H9 (cell line): ENCODE results near the gene CCDC40. TPM values are rescaled to one million over a fixed set of nuclear protein-coding genes. Genes with fewer than 3 reads are reported as not detected.

Source experiments
- DNase-seq: peaks from one replicate; pipeline ENCODE4 v3.0.0-alpha.2; 2017
- H2AFZ ChIP-seq: one replicate; pipeline ENCODE4 v1.6.1; 2013; ENCODE audit warnings: mild to moderate bottlenecking, low read length, control low read depth, moderate library complexity
- H2AK5ac ChIP-seq: 2 replicates; pipeline ENCODE4 v1.6.1; 2013; ENCODE audit warnings: low read length, control low read depth, mixed read lengths; ENCODE audit not compliant: insufficient read length
- H2BK120ac ChIP-seq: one replicate; pipeline ENCODE4 v1.6.1; 2013; ENCODE audit warnings: low read depth, mild to moderate bottlenecking, low read length, control low read depth, inconsistent platforms; ENCODE audit not compliant: poor library complexity, severe bottlenecking
- H2BK12ac ChIP-seq: 2 replicates; pipeline ENCODE4 v1.6.1; 2013; ENCODE audit warnings: low read length, control low read depth, mixed read lengths, low read depth; ENCODE audit not compliant: insufficient read length
- H2BK15ac ChIP-seq: 2 replicates; pipeline ENCODE4 v1.6.1; 2013; ENCODE audit warnings: low read depth, low read length, control low read depth
- H2BK20ac ChIP-seq: one replicate; pipeline ENCODE4 v1.6.1; 2013; ENCODE audit warnings: low read depth, mild to moderate bottlenecking, low read length, control low read depth, inconsistent platforms; ENCODE audit not compliant: poor library complexity, severe bottlenecking
- H2BK5ac ChIP-seq: 2 replicates; pipeline ENCODE4 v1.6.1; 2013; ENCODE audit warnings: low read length, control low read depth, mixed read lengths; ENCODE audit not compliant: insufficient read length
- H3K14ac ChIP-seq: 2 replicates; pipeline ENCODE4 v1.6.1; 2013; ENCODE audit warnings: low read length, control low read depth; ENCODE audit not compliant: insufficient read depth
- H3K18ac ChIP-seq: 2 replicates; pipeline ENCODE4 v1.6.1; 2013; ENCODE audit warnings: low read depth, mild to moderate bottlenecking, mixed read lengths, low read length, control low read depth; ENCODE audit not compliant: insufficient read length
- H3K23ac ChIP-seq: 2 replicates; pipeline ENCODE4 v1.6.1; 2013; ENCODE audit warnings: low read length, control low read depth, mixed read lengths, low read depth; ENCODE audit not compliant: insufficient read length
- H3K23me2 ChIP-seq: 2 replicates; pipeline ENCODE4 v1.6.1; 2013; ENCODE audit warnings: low read depth, mild to moderate bottlenecking, mixed read lengths, low read length, control low read depth; ENCODE audit not compliant: insufficient read length, poor library complexity, severe bottlenecking
- H3K27ac ChIP-seq: 2 replicates; pipeline ENCODE4 v1.5.1; 2013; ENCODE audit warnings: low read length, control low read depth, mixed read lengths, low read depth; ENCODE audit not compliant: insufficient read length
- H3K27me3 ChIP-seq: 2 replicates; pipeline ENCODE4 v1.6.1; 2013; ENCODE audit warnings: low read length, control low read depth, inconsistent platforms; ENCODE audit not compliant: insufficient read depth
- H3K4ac ChIP-seq: 2 replicates; pipeline ENCODE4 v1.6.1; 2013; ENCODE audit warnings: low read depth, mild to moderate bottlenecking, control low read depth, inconsistent platforms, low read length, moderate library complexity
- H3K4me1 ChIP-seq: 2 replicates; pipeline ENCODE4 v1.6.1; 2013; ENCODE audit warnings: low read length, control low read depth, inconsistent platforms; ENCODE audit not compliant: insufficient read depth
- H3K4me2 ChIP-seq: 2 replicates; pipeline ENCODE4 v1.6.1; 2013; ENCODE audit warnings: low read length, control low read depth, mixed read lengths; ENCODE audit not compliant: insufficient read length, insufficient read depth
- H3K56ac ChIP-seq: 2 replicates; pipeline ENCODE4 v1.6.1; 2013; ENCODE audit warnings: low read depth, mild to moderate bottlenecking, mixed read lengths, low read length, control low read depth; ENCODE audit not compliant: insufficient read length
- H3K79me1 ChIP-seq: 2 replicates; pipeline ENCODE4 v1.6.1; 2013; ENCODE audit warnings: low read depth, mild to moderate bottlenecking, moderate library complexity, low read length, control low read depth, inconsistent platforms; ENCODE audit not compliant: insufficient read depth, poor library complexity, severe bottlenecking
- H3K79me2 ChIP-seq: 2 replicates; pipeline ENCODE4 v1.6.1; 2013; ENCODE audit warnings: low read length, control low read depth, inconsistent platforms; ENCODE audit not compliant: insufficient read depth
- H3K9ac ChIP-seq: 2 replicates; pipeline ENCODE4 v1.6.1; 2013; ENCODE audit warnings: low read length, control low read depth, mixed read lengths; ENCODE audit not compliant: insufficient read length; ENCODE audit errors: extremely low read depth
- H3K9me3 ChIP-seq: one replicate; pipeline ENCODE4 v1.6.1; 2013; ENCODE audit warnings: low read depth, low read length, inconsistent platforms; ENCODE audit not compliant: control insufficient read depth
- H3T11ph ChIP-seq: one replicate; pipeline ENCODE4 v1.6.1; 2013; ENCODE audit warnings: mild to moderate bottlenecking, low read length, control low read depth, inconsistent platforms
- H4K20me1 ChIP-seq: one replicate; pipeline ENCODE4 v1.6.1; 2013; ENCODE audit not compliant: control insufficient read depth, insufficient read length, insufficient read depth
- H4K5ac ChIP-seq: 2 replicates; pipeline ENCODE4 v1.6.1; 2013; ENCODE audit warnings: low read depth, mild to moderate bottlenecking, mixed read lengths, low read length, control low read depth; ENCODE audit not compliant: insufficient read length
- H4K8ac ChIP-seq: replicated peaks from 2 replicates; pipeline ENCODE4 v1.6.1; 2013; ENCODE audit warnings: low read length, control low read depth, mixed read lengths, low read depth; ENCODE audit not compliant: insufficient read length
- H4K91ac ChIP-seq: 2 replicates; pipeline ENCODE4 v1.6.1; 2013; ENCODE audit warnings: low read depth, mild to moderate bottlenecking, moderate library complexity, mixed read lengths, low read length, control low read depth; ENCODE audit not compliant: insufficient read length
- H3K27ac Mint-ChIP-seq, 3 experiments: 2 replicates in 2 of 3; 3 replicates in 1 of 3; pipeline ENCODE4 v1.8.0; 2020 to 2021; ENCODE audit warnings: mixed read lengths in 3 of 3, mild to moderate bottlenecking in 1 of 3, moderate library complexity in 1 of 3
- H3K27me3 Mint-ChIP-seq: 2 replicates; pipeline ENCODE4 v1.8.0; 2021; ENCODE audit warnings: low read depth, mild to moderate bottlenecking, moderate library complexity, mixed read lengths
- H3K36me3 Mint-ChIP-seq, 3 experiments: 2 replicates in 2 of 3; 3 replicates in 1 of 3; pipeline ENCODE4 v1.8.0; 2020 to 2021; ENCODE audit warnings: low read depth in 3 of 3, mixed read lengths in 3 of 3; ENCODE audit not compliant: insufficient read depth in 1 of 3
- H3K4me1 Mint-ChIP-seq, 2 experiments: 2 replicates each; pipeline ENCODE4 v1.8.0; 2020; ENCODE audit warnings: mixed read lengths in 2 of 2
- H3K4me3 Mint-ChIP-seq, 2 experiments: 2 replicates in 1 of 2; 3 replicates in 1 of 2; pipeline ENCODE4 v1.8.0; 2020 to 2021; ENCODE audit warnings: mild to moderate bottlenecking in 2 of 2, mixed read lengths in 2 of 2, moderate library complexity in 1 of 2
- H3K9me3 Mint-ChIP-seq, 2 experiments: 2 replicates in 1 of 2; 3 replicates in 1 of 2; pipeline ENCODE4 v1.8.0; 2020; ENCODE audit warnings: mild to moderate bottlenecking in 2 of 2, mixed read lengths in 2 of 2, moderate library complexity in 1 of 2
- WGBS: extraction: QIAGEN DNeasy Blood & Tissue Kit; methylation state at CpG from one replicate; pipeline ENCODE4 v1.1.7; 2013; ENCODE audit warnings: missing lambda C conversion rate, low lambda C conversion rate, mixed read lengths; ENCODE audit not compliant: insufficient read length; ENCODE audit errors: extremely low coverage; 5-methylcytosine and 5-hydroxymethylcytosine counted together
- total RNA-seq: library from RNA; stranded (reverse); gene quantifications from 2 replicates; pipeline ENCODE4 v1.2.1, GENCODE V29; 2021
- TF ChIP-seq, protein P1 (sequence below): fragments of 200-600 bp; sonication (generic); conservative IDR thresholded peaks from 3 replicates; pipeline ENCODE4 v1.8.0; 2021; ENCODE audit warnings: antibody characterized with exemption, mild to moderate bottlenecking

The CCDC40 gene
- total RNA-seq, 1 experiment from 2014 or later = 8.9 TPM

DNA sequence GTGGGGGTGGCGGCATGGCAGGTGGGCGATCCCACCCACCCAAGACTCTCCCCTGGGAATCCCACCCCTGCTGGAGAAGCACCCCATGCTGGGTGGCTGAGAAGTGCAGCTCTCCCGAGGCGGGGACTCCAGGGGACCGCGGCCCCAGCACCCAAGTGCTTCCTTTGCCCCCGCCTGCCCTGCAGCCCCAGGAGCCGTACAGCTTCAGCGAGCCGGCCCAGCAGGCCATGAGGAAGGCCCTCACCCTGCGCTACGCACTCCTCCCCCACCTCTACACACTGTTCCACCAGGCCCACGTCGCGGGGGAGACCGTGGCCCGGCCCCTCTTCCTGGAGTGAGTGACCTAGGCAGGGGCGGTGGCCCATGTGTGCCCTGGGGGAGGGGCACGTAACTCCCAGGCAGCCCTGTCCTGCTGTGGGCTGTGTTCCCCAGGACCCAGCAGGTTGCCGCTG lies 76.6 kb downstream of the CCDC40 start:
- H3K9me3 Mint-ChIP-seq = peaks cover 0 to 7% of the 10 kb centered on the region in 2 experiments; a peak in 1 of 5 replicates
- H3K4me1 Mint-ChIP-seq = peaks cover 15 to 21% of the 10 kb centered on the region in 2 experiments
- Histone ChIP-seq H4K5ac (no peak overlapping the region), H3K79me2 (no peaks in the 10 kb centered on the region), H4K20me1 (no peaks in the 10 kb centered on the region), H2BK12ac (no peak overlapping the region), H2BK120ac (no peak overlapping the region), H3K4ac (no peak overlapping the region), H2AFZ (no peak overlapping the region), H2BK15ac (no peak overlapping the region), H3K23ac (no peak overlapping the region), H4K91ac (no peak overlapping the region), H3K79me1 (no peaks in the 10 kb centered on the region), H3K27ac (no peak overlapping the region), H2BK5ac (no peak overlapping the region), H3K9ac (no peak overlapping the region), H2AK5ac (no peak overlapping the region), H3K4me1 (no peaks in the 10 kb centered on the region), H3K14ac (peak overlapping the region; percentile 67; the same call in 1 of the 2 replicates), H3T11ph (no peak overlapping the region), H3K23me2 (no peaks in the 10 kb centered on the region), H3K4me2 (no peak overlapping the region), H4K8ac (no peak overlapping the region), H3K18ac (peak overlapping the region; percentile 69), H2BK20ac (no peak overlapping the region), H3K56ac (no peak overlapping the region), H3K9me3 (no peaks in the 10 kb centered on the region), H3K27me3 (no peaks in the 10 kb centered on the region)
- WGBS = no CpG with 5 or more reads among the region's 20 CpGs
- peak; percentile 58 for DNase-seq
- peaks cover 2 to 36% (median 7%) of the 10 kb centered on the region in 3 experiments; a peak in 6 of 7 replicates for H3K36me3 Mint-ChIP-seq
- TF ChIP-seq, protein P1, sequence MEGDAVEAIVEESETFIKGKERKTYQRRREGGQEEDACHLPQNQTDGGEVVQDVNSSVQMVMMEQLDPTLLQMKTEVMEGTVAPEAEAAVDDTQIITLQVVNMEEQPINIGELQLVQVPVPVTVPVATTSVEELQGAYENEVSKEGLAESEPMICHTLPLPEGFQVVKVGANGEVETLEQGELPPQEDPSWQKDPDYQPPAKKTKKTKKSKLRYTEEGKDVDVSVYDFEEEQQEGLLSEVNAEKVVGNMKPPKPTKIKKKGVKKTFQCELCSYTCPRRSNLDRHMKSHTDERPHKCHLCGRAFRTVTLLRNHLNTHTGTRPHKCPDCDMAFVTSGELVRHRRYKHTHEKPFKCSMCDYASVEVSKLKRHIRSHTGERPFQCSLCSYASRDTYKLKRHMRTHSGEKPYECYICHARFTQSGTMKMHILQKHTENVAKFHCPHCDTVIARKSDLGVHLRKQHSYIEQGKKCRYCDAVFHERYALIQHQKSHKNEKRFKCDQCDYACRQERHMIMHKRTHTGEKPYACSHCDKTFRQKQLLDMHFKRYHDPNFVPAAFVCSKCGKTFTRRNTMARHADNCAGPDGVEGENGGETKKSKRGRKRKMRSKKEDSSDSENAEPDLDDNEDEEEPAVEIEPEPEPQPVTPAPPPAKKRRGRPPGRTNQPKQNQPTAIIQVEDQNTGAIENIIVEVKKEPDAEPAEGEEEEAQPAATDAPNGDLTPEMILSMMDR = no peak
- H3K27ac Mint-ChIP-seq = peak overlapping the region in 1 of 3 experiments; percentile 79; a peak in 2 of 7 replicates
- no peak overlapping the region for H3K4me3 Mint-ChIP-seq
- H3K27me3 Mint-ChIP-seq = no peaks in the 10 kb centered on the region; the same call in 1 of the 2 replicates
